Measurements from ENCODE around the gene UBL4A. TPM values are rescaled to one million over a fixed set of nuclear protein-coding genes. Genes with fewer than 3 reads are reported as not detected.

The UBL4A gene
- total RNA-seq, 1 experiment from 2014 or later = 38.8 TPM

DNA sequence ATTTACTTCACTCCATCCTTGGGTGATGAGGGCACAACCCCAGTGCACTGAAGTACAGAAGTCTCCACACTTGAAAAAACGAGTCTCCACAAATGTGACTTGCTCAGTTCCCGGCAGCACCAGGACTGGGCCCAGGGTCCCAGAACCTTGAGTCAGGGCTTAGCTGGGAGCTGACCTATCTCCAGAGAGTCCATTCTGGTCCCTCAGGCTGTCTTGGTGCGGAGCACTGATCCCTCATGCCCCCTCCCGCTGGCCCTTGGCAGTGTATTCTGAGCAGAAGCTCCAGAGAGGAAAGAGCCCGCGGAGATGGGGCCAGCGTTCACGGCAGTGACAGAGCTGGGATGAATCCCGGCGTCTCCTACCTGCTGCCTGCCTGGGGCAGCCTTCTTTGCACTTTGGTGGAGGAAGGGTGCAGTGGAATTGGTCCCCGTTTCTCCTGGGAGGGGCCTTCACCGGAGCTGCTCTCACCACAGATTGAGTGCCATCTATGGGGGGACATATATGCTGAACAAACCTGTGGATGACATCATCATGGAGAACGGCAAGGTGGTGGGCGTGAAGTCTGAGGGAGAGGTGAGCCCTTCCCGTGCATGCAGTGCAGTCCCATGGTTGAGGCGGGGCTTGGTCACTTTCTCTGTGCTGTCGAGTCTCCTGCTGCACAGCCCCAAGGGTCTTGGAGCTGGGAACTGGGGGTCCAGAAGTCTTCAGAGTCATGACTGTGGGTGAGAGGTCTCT, 45.6 kb downstream of the UBL4A start:
- no TSS peak for BruUV-seq (replicated peaks)
- DNase-seq = no peak
- no peaks in the 10 kb centered on the region for H3K4me1 ChIP-seq
- TF ChIP-seq CTCF (IDR thresholded peaks at IDR 0.05; ENCODE audit: insufficient read depth in 1 of 2, low read depth in 1 of 2, low read length in 1 of 2, severe bottlenecking in 1 of 2, unreplicated experiment in 1 of 2) = no peak
- no peaks in the 10 kb centered on the region for H3K36me3 ChIP-seq (ENCODE audit: control insufficient read depth, insufficient read depth, low read length)
- no peaks in the 10 kb centered on the region for H3K9me3 ChIP-seq
- H3K27me3 ChIP-seq (replicated peaks; ENCODE audit: control insufficient read depth, insufficient read depth, low read length) = no peaks in the 10 kb centered on the region
- Mint-ChIP-seq H3K36me3 (ENCODE audit: insufficient read depth, unreplicated experiment) (peaks cover 14% of the 10 kb centered on the region), H3K27me3 (ENCODE audit: insufficient read depth, unreplicated experiment) (no peaks in the 10 kb centered on the region), H3K27ac (ENCODE audit: unreplicated experiment) (no peak overlapping the region), H3K4me3 (ENCODE audit: unreplicated experiment) (no peak overlapping the region), H3K9me3 (ENCODE audit: unreplicated experiment) (no peaks in the 10 kb centered on the region), H3K4me1 (ENCODE audit: low read depth, unreplicated experiment) (no peaks in the 10 kb centered on the region)
- POLR2A ChIA-PET = no interaction called here
- no peak overlapping the region for H3K4me3 ChIP-seq (ENCODE audit: low read depth, low read length)
- intact Hi-C loops (cut with micrococcal nuclease; ENCODE audit: unreplicated experiment) = no loop called here
- CTCF ChIA-PET = no interaction called here

DNA sequence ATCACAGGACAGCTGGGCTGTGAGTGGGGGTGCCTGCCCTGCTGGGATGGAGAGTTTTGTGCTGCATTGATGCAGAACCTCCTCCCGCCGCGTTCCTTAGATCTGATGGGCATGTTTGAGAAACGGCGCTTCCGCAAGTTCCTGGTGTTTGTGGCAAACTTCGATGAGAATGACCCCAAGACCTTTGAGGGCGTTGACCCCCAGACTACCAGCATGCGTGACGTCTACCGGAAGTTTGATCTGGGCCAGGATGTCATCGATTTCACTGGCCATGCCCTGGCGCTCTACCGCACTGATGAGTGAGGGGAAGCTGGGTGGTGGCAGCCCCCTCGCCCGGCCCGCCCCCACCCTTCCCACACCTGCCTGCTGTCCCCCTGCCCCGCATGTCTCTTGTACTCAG, 46.6 kb downstream of the UBL4A start:
- no peak overlapping the region for H3K27ac Mint-ChIP-seq (ENCODE audit: unreplicated experiment)
- no peak overlapping the region for H3K4me3 Mint-ChIP-seq (ENCODE audit: unreplicated experiment)
- Histone ChIP-seq H3K4me1 (no peaks in the 10 kb centered on the region), H3K9me3 (no peaks in the 10 kb centered on the region), H3K27me3 (replicated peaks; ENCODE audit: control insufficient read depth, insufficient read depth, low read length) (no peaks in the 10 kb centered on the region), H3K4me3 (ENCODE audit: low read depth, low read length) (no peak overlapping the region), H3K36me3 (ENCODE audit: control insufficient read depth, insufficient read depth, low read length) (no peaks in the 10 kb centered on the region)
- no peak for DNase-seq
- no peaks in the 10 kb centered on the region for H3K27me3 Mint-ChIP-seq (ENCODE audit: insufficient read depth, unreplicated experiment)
- H3K9me3 Mint-ChIP-seq (ENCODE audit: unreplicated experiment) = no peaks in the 10 kb centered on the region
- no peaks in the 10 kb centered on the region for H3K4me1 Mint-ChIP-seq (ENCODE audit: low read depth, unreplicated experiment)
- intact Hi-C loops (cut with micrococcal nuclease; ENCODE audit: unreplicated experiment) = no loop called here
- H3K36me3 Mint-ChIP-seq (ENCODE audit: insufficient read depth, unreplicated experiment) = peaks cover 14% of the 10 kb centered on the region
- POLR2A ChIA-PET = no interaction called here
- BruUV-seq (replicated peaks) = no TSS peak
- TF ChIP-seq CTCF (IDR thresholded peaks at IDR 0.05; ENCODE audit: insufficient read depth in 1 of 2, low read depth in 1 of 2, low read length in 1 of 2, severe bottlenecking in 1 of 2, unreplicated experiment in 1 of 2) = no peak
- CTCF ChIA-PET = no interaction called here

DNA sequence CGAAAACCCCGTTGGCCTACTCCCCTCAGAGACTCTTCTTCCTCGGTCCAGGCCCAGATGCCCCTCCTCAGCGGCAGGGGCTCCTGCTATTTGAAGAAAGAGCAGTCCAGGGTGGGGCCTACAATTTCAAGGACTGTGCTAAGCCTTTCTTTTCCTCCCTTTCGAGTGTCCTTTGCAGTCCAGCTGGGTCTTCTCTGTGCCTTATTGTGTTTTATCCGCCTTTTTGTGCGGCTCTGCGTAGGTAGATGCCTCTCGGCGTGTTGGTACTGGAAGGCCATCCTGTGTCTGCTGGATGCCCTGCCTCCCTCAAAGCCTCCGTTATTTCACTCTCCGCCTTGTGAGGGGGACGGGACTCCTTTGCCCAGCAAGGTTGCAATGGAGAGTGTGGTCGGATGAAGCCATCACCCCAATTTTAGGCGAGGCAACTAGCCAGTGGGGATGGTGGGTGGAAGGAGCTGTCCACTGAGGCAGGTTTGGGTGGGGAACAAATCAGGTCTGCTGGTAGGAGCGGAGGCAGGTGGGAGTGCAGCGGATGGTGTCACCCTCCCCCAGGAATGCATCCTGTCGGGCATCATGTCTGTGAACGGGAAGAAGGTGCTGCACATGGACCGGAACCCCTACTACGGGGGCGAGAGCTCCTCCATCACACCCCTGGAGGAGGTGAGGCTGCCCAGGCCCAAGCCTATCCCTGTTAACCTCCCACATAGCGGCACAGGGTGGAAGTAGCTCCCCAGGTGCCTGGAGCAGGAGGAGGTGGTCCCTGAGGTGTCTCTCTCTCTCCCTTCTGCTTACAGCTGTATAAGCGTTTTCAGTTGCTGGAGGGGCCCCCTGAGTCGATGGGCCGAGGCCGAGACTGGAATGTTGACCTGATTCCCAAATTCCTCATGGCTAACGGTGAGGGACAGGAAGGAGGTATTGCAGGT, 48.2 kb downstream of the UBL4A start:
- Mint-ChIP-seq H3K27ac (ENCODE audit: unreplicated experiment) (peak overlapping the region; percentile 39), H3K4me3 (ENCODE audit: unreplicated experiment) (peak overlapping the region; percentile 77), H3K36me3 (ENCODE audit: insufficient read depth, unreplicated experiment) (peaks cover 8% of the 10 kb centered on the region), H3K27me3 (ENCODE audit: insufficient read depth, unreplicated experiment) (no peaks in the 10 kb centered on the region), H3K9me3 (ENCODE audit: unreplicated experiment) (no peaks in the 10 kb centered on the region), H3K4me1 (ENCODE audit: low read depth, unreplicated experiment) (no peaks in the 10 kb centered on the region)
- CTCF ChIA-PET = no interaction called here
- Histone ChIP-seq H3K9me3 (no peaks in the 10 kb centered on the region), H3K4me1 (no peaks in the 10 kb centered on the region), H3K4me3 (ENCODE audit: low read depth, low read length) (peak overlapping the region; percentile 72), H3K27me3 (replicated peaks; ENCODE audit: control insufficient read depth, insufficient read depth, low read length) (no peaks in the 10 kb centered on the region), H3K36me3 (ENCODE audit: control insufficient read depth, insufficient read depth, low read length) (no peaks in the 10 kb centered on the region)
- intact Hi-C loops (cut with micrococcal nuclease; ENCODE audit: unreplicated experiment) = no loop called here
- TF ChIP-seq CTCF (IDR thresholded peaks at IDR 0.05; ENCODE audit: insufficient read depth in 1 of 2, low read depth in 1 of 2, low read length in 1 of 2, severe bottlenecking in 1 of 2, unreplicated experiment in 1 of 2) = no peak
- POLR2A ChIA-PET = no interaction called here
- DNase-seq = no peak
- TSS peak; percentile 2 for BruUV-seq (replicated peaks)
